Stimulated activated CD4-positive, alpha-beta T cell treated with anti-CD3 and anti-CD28 coated beads, Interleukin-12 subunit alpha, Interleukin-12 subunit beta, amount 100 ng/mL, for 48 hours (primary cell): ENCODE data around the gene EPC2.

Experiments
- DNase-seq, 3 donors: peaks; one replicate each; pipeline ENCODE4 v3.0.0-alpha.2; 2020; ENCODE audit warnings: low read depth in 2 of 3, low spot score in 1 of 3

The EPC2 gene

DNA sequence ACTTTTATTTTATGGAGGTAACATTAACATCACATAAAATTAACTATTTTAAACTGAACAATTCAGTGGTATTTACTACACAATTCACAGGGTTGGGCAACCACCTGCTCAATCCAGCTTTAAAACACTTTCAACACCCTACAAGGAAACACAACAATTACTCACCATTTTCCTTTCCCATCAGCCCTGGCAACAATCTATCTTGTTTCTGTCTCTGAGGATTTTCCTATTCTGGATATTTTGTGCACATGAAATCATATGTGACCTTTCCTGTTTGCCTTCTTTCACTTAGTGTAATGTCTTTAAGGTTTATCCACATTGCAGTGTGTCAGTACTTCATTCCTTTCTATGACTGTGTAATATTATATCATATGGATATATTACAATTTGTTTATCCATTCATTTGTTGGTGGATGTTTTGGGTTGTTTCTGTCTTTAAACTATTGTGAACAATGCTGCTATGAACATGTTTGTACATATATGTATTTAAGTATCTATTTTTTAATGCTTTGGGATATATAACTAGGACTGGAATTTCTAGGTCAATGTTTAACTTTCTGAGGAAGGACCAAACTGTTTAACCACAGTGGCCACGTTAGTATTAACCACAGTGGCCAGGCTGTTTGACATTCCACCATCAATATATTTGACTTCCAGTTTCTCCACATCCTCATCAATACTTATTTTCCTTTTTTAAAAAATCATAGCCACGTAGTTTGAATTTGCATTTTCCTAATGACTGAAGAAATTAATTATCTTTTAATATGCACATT lies 158.1 kb downstream of the EPC2 start:
- no peak for DNase-seq

DNA sequence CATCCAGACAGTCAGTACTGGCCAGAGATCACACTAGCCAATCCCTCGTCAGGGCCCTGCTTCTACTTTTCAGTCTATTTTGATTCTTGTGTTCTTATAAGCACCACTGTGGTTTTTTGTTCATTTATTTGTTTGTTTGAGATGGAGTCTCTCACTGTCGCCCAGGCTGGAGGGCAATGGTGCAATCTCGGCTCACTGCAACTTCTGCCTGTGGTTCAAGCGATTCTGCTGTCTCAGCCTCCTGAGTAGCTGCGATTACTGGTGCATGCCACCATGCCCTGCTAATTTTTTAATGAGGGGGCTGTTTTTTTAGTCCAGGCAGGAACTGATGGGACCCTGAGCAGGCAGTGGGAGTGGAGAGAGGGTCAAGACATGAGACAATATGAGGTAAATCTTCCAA lies 165.5 kb downstream of the EPC2 start:
- DNase-seq, result no peak

DNA sequence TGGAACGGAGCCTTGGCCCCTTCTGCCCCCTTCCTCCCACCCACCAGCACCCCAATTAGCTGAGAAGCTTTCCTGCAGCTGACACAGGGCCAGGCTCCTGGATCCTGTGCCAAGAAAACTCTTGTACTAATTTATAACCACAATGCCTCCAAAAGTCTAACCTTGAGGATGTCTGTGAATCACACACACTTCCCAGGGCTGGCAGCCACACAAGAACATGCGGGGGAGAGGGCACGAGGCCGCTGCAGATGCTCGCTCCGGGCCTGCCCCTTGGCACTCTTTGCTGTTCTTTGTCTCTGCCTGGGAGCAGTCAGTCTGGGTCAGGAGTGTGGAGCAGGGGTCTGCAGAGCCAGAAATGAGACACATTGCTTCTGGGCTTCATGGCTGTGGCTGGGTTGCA lies 167.8 kb downstream of the EPC2 start:
- no peak for DNase-seq

DNA sequence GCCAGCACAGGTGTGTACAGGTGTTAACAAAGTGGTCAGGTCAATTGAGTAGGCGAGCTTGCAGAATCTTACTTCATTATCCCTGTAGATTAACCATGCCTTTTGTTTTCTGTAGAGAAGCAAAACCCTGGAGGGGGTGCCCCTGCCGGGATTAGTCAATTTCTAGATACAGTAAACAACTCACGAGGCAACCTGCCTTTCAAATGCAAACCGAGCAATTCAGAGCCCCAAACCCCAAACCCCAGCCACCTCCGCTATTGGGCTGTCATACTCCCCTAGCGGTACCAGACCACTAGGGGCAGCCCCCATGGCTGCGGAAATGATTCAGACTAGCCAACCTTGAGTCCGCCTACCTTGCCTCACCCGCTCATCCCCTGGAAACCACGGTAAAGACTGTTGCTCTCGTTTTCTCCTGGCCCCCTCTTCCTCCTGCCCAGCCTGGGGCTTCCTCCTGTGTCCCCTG lies 169.1 kb downstream of the EPC2 start:
- DNase-seq, result peak; percentile 62 to 74 (median 70)

GRCh38 chr2:148814143-148814859 lies 169.8 kb downstream of the EPC2 start:
- no peak for DNase-seq

DNA sequence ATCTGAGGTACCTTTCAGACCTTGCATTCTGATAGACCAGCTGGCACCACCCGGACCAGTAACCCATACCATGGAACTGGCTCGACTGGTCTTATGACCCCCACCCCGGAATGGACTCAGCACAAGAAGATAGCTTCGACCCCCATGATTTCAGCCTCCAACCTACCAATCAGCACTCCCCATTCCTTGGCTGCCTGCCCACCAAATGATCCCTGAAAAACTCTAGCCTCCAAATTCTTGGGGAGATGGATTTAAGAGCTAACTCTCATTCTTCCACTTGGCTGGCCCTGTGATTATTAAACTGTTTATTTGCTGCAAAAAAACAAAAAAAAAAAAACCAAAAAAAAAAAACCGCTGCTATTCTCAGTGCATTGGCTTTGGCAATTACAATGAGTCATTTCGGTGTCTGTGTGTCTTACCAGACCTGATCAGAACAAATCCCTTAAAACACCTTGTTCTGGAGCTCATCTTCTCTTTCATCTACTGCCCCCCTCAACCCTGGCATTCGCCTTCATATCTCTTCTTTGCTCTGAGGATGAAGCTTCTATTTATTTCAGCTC lies 170.4 kb downstream of the EPC2 start:
- no peak for DNase-seq

DNA sequence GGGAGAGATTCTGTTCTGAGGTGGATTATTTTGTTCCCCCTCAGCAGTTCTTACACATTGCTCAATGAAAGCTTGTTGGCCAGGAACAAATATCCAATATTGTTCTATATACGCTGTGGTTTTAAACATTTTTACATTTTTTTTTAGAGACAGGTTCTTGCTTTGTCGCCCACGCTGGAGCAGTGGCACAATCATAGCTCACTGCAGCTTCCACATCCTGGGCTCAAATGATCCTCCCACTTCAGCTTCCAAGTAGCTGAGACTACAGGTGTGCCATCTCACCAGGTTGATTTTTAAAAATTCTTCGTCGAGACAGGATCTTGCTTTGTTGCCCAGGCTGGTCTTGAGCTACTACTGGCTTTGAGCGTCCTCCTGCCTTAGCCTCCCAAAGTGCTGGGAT lies 171.6 kb downstream of the EPC2 start:
- no peak for DNase-seq

- DNase-seq, result no peak
These were observed 172.7 kb downstream of the EPC2 start for GRCh38 chr2:148817210-148817708.

- no peak for DNase-seq
These were observed 174.6 kb downstream of the EPC2 start for GRCh38 chr2:148819019-148819585.

DNA sequence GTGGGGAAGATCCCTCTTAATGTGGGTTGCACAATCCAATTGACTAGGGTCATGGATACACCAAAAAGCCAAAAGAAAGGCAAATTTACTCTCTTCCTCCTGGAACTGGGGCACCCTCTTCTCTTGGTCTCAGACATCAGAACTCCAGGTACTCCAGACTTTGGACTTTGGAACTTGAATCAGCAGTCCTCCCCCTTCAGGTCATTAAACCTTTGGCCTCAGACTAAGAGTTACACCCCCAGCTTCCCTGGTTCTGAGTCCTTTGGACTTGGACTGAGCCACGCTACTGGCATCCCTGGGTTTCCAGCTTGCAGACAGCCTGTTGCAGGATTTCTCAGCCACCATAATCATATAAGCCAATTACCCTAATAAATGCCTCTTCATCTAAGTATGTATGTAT lies 179.6 kb downstream of the EPC2 start:
- DNase-seq, result no peak

DNA sequence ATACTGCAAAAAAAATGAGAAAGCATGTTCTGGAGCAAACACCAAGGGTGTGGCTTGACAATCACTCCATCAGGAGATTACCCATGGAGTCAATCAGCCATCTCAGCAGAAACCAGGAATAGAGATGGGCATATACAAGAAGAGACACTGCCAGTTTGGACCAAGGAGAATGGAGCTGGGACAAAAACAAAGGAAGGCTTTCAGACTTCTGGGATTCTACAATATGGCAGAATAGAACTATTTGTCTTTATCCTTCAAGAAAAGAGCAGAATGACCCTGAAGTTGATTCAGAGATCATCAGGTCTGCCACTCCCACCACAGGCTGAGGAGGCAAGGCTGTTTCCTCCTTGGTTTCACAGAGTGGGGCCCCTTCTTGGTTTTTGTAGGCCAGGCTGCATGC lies 182.2 kb downstream of the EPC2 start:
- no peak for DNase-seq

GRCh38 chr2:148828941-148829340 lies 184.4 kb downstream of the EPC2 start:
- no peak for DNase-seq

DNA sequence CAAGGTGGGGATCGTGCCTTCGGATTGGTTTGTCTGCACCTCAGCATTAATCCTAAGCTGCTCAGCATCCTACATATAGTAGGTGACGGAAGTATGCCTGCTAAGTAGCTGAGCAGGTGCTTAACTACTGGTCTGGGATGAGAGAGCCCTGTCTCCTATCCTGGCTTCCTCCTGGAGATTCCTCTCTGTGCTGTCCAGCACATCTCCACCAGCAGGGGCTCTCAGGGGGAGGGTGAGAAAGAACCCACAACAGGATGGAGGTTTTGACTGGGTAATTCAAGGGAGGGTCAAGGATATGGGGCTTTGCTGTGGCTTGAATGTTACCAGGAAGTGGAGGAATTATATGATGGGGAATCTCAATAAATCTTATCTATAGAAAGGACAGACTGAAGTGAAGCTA lies 185.1 kb downstream of the EPC2 start:
- no peak for DNase-seq

DNA sequence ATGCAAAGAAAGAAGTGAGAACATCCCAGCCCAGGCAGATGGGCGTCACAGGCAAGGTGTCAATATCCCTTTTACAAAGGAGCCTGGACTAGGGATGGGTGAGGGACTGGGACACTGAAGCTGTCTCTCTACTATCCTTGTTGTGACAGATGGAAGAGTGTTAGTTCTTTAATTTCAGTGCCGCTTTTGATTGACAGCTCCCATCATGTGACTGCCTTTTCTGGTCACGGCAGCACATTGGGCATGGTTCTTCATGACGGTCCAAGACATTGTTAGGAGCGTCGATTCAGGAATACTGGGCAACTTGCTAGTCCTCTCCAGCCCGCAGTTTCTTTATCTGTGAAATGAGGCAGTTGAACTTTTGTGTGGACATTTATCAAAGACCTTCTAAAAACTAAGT lies 188.1 kb downstream of the EPC2 start:
- no peak for DNase-seq
